A549 (cell line): ENCODE data around the gene THAP4. TPM values are rescaled to one million over a fixed set of nuclear protein-coding genes. Genes with fewer than 3 reads are reported as not detected.
"Not testable (repeated sequence)": the region's sequence is repeated elsewhere in the genome, so short reads cannot be mapped to it uniquely, and the experiment has no call there.

Experiments used
- ATAC-seq, 2 experiments: fragments of 200-7000 bp in 1 of 2; fragments of >200 bp in 1 of 2; cut with Nextera tagmentation in 1 of 2; cut with Tn5 transposase in 1 of 2; 3 replicates each; pipeline versions ENCODE4 v1.8.0 to v1.9.1; 2018 to 2020; ENCODE audit warnings: mild to moderate bottlenecking in 1 of 2, moderate library complexity in 1 of 2
- CTCF ChIA-PET: fragments of 300-600 bp; sonication (Branson Sonifier 250); formaldehyde crosslinking; extraction: SDS; loops from one replicate; lab custom pipeline; 2021; ENCODE audit warnings: antibody characterized with exemption, inconsistent platforms; lab: Yijun Ruan, JAX
- POLR2A ChIA-PET: fragments of 350-600 bp; formaldehyde crosslinking; extraction: SDS; loops from one replicate; lab custom pipeline; 2021; ENCODE audit warnings: antibody characterized with exemption, inconsistent platforms; lab: Yijun Ruan, JAX
- DNase-seq, 2 experiments: peaks; one replicate each; pipeline versions ENCODE4 v3.0.0 to v3.0.0-alpha.2; 2011 to 2016; ENCODE audit warnings: low read depth in 1 of 2, low spot score in 1 of 2
- FAIRE-seq: peaks from 2 replicates; lab custom pipeline; 2011; peaks lifted over from hg19 to GRCh38; lab: Jason Lieb, UNC
- H3K27ac ChIP-seq, 2 experiments: fragments of >200 bp; sonication (Bioruptor Twin); formaldehyde crosslinking; 3 replicates each; pipeline ENCODE4 v1.5.1; 2016 to 2017
- H3K4me1 ChIP-seq: fragments of >200 bp; sonication (Bioruptor Twin); formaldehyde crosslinking; 3 replicates; pipeline ENCODE4 v1.6.1; 2016
- H3K4me2 ChIP-seq: fragments of >200 bp; sonication (Bioruptor Twin); formaldehyde crosslinking; 3 replicates; pipeline ENCODE4 v1.6.1; 2016
- H3K4me3 ChIP-seq: fragments of >200 bp; sonication (Bioruptor Twin); formaldehyde crosslinking; 3 replicates; pipeline ENCODE4 v1.5.1; 2016
- H3K9me3 ChIP-seq: fragments of >200 bp; sonication (Bioruptor Twin); formaldehyde crosslinking; 3 replicates; pipeline ENCODE4 v1.6.1; 2016
- BHLHE40 ChIP-seq: IDR thresholded peaks from 2 replicates; pipeline ENCODE4 v1.6.1; 2012; ENCODE audit warnings: low read depth, low read length, inconsistent platforms
- CBX2 ChIP-seq: fragments of 200-600 bp; sonication (generic); IDR thresholded peaks from 2 replicates; pipeline ENCODE4 v1.6.1; 2016; ENCODE audit warnings: low read depth, mild to moderate bottlenecking, borderline replicate concordance
- CBX8 ChIP-seq: fragments of 200-600 bp; sonication (generic); IDR thresholded peaks from 2 replicates; pipeline ENCODE4 v1.6.1; 2016
- CHD2 ChIP-seq: fragments of 150-350 bp; IDR thresholded peaks from 2 replicates; pipeline ENCODE4 v1.6.1; 2014; ENCODE audit warnings: low read length; ENCODE audit not compliant: partially characterized antibody
- EHF ChIP-seq: fragments of 250-450 bp; sonication (Bioruptor Pico); IDR thresholded peaks from 2 replicates; pipeline ENCODE4 v1.5.0; 2020; ENCODE audit warnings: mild to moderate bottlenecking
- EP300 ChIP-seq, 2 experiments: fragments of >200 bp; sonication (Bioruptor Twin); formaldehyde crosslinking; IDR thresholded peaks; 2 replicates in 1 of 2; 3 replicates in 1 of 2; pipeline ENCODE4 v1.6.1; 2016 to 2017
- ESRRA ChIP-seq: fragments of 150-350 bp; IDR thresholded peaks from 2 replicates; pipeline ENCODE4 v1.6.1; 2014; ENCODE audit warnings: mild to moderate bottlenecking, low read length, borderline replicate concordance
- FOSL2 ChIP-seq, 2 experiments: fragments of 450-650 bp in 1 of 2; fragments of >200 bp in 1 of 2; sonication (Bioruptor Twin) in 1 of 2; formaldehyde crosslinking; IDR thresholded peaks; 2 replicates each; pipeline versions ENCODE4 v1.5.0 to v1.6.1; 2016 to 2020; ENCODE audit warnings: mild to moderate bottlenecking in 1 of 2, moderate library complexity in 1 of 2
- HEYL ChIP-seq: fragments of 250-450 bp; sonication (Bioruptor Pico); IDR thresholded peaks from 2 replicates; pipeline ENCODE4 v1.8.0; 2021; ENCODE audit warnings: mild to moderate bottlenecking, moderate library complexity
- MYC ChIP-seq: IDR thresholded peaks from 2 replicates; pipeline ENCODE4 v1.6.1; 2012; ENCODE audit warnings: mild to moderate bottlenecking, inconsistent platforms, low read length, improper control_type of control experiment, borderline replicate concordance
- POLR2AphosphoS2 ChIP-seq: conservative IDR thresholded peaks from 2 replicates; pipeline ENCODE4 v1.6.1; 2012; ENCODE audit warnings: low read length, improper control_type of control experiment, inconsistent platforms
- SMC3 ChIP-seq: fragments of >200 bp; sonication (Bioruptor Twin); formaldehyde crosslinking; IDR thresholded peaks from 3 replicates; pipeline ENCODE4 v1.6.1; 2018; ENCODE audit warnings: inconsistent platforms
- ZSCAN20 ChIP-seq: fragments of 250-450 bp; sonication (Bioruptor Pico); IDR thresholded peaks from 2 replicates; pipeline ENCODE4 v1.8.0; 2022; ENCODE audit warnings: mild to moderate bottlenecking, moderate library complexity
- WGBS: methylation state at CpG from one replicate; pipeline ENCODE4 v1.1.6; 2017; ENCODE audit errors: missing lambda C conversion rate; 5-methylcytosine and 5-hydroxymethylcytosine counted together
- polyA plus RNA-seq, 4 experiments: library from polyadenylated mRNA; depleted of rRNA in 3 of 4; stranded (reverse); fragments of >200 nt; fragmentation: RNase III in 1 of 4; extraction: RNeasy Plus Mini Kit Qiagen cat#74134 plus additional on column Dnase treatment in 1 of 4; gene quantifications; 2 replicates in 3 of 4; 3 replicates in 1 of 4; pipeline ENCODE4 v1.2.3, GENCODE V29; 2011 to 2017
- TF ChIP-seq, protein P1 (sequence below): fragments of >200 bp; sonication (Bioruptor Twin); formaldehyde crosslinking; IDR thresholded peaks from 3 replicates; pipeline ENCODE4 v1.5.1; 2016

THAP4 gene
- polyA plus RNA-seq, 2 of the 4 experiments (the other 2 are of a cell fraction) = 36.1 to 51.0 TPM

DNA sequence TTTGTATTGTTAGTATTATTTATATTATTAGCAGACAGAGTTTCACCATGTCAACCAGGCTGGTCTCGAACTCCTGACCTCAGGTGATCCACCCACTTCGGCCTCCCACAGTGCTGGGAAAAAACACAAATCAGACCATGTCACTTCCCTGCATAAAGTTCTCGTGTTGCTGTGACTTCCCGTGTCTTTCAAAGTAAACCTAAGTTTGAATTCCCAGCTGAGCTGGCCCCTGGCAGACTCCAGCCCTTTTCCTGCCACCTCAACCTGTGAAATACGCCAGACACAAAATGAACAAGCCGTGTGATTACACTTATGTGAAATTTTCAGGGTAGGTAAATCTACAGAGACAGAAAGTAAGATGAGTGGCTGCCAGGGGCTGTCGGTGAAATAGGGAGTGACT is 70.5 kb downstream of the THAP4 start:
- ChIA-PET POLR2A (no interaction called here), CTCF (interaction anchor here (0.6 kb wide), 1 partner anchor 16 kb away, joined by 3 read pairs; no protein-coding TSS in a partner anchor)
- ATAC-seq (no peak), FAIRE-seq (no peak), DNase-seq (no peak)
- Histone ChIP-seq H3K4me2 (no peak overlapping the region), H3K4me1 (peaks cover 4% of the 10 kb centered on the region; the same call in 1 of the 3 replicates), H3K9me3 (no peaks in the 10 kb centered on the region), H3K4me3 (no peak overlapping the region), H3K27ac (no peak overlapping the region)
- TF ChIP-seq CHD2 (no peak), POLR2AphosphoS2 (no peak), HEYL (CRISPR knock-in tag) (no peak), MYC (no peak), EHF (no peak), SMC3 (no peak)
- TF ChIP-seq, protein P1, sequence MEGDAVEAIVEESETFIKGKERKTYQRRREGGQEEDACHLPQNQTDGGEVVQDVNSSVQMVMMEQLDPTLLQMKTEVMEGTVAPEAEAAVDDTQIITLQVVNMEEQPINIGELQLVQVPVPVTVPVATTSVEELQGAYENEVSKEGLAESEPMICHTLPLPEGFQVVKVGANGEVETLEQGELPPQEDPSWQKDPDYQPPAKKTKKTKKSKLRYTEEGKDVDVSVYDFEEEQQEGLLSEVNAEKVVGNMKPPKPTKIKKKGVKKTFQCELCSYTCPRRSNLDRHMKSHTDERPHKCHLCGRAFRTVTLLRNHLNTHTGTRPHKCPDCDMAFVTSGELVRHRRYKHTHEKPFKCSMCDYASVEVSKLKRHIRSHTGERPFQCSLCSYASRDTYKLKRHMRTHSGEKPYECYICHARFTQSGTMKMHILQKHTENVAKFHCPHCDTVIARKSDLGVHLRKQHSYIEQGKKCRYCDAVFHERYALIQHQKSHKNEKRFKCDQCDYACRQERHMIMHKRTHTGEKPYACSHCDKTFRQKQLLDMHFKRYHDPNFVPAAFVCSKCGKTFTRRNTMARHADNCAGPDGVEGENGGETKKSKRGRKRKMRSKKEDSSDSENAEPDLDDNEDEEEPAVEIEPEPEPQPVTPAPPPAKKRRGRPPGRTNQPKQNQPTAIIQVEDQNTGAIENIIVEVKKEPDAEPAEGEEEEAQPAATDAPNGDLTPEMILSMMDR = no peak
- WGBS = 84% methylated on average over 7 of the region's 7 CpGs

DNA sequence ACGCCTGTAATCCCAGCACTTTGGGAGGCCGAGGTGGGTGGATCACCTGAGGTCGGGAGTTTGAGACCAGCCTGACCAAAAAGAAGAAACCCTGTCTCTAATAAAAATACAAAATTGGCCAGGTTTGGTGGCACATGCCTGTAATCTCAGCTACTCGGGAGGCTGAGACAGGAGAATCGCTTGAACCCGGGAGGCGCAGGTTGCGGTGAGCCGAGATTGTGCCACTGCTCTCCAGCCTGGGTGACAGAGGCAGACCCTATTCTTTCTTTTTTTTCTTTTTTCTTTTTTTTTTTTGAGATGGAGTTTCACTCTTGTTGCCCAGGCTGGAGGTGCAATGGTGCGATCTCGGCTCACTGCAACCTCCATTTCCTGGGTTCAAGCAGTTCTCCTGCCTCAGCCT is 70.9 kb downstream of the THAP4 start:
- POLR2A ChIA-PET, H3K27ac ChIP-seq, H3K4me1 ChIP-seq, ATAC-seq, H3K4me2 ChIP-seq, DNase-seq, H3K4me3 ChIP-seq, CTCF ChIA-PET, FAIRE-seq, H3K9me3 ChIP-seq: not testable (repeated sequence)
- WGBS = 95% methylated on average over 11 of the region's 11 CpGs

DNA sequence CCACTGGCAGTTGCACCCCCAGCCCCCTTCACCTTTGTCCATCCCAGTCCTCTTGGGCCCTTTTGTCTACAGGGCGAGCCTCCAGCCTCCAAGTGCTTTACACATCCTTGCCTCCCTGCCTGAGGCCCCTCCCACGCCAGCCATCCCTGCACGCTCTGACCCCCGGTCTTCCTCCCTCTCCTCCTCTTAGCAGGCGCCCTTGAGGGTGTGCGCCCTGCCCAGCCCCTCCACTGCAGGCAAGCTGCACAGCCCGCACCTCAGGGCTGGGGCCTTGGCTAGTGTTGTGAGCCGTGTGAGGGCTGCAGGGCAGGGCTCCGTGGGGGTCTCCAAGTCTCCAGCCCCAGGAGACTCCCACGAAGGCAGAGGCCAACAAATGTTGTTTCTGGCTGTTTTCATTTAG is 71.5 kb downstream of the THAP4 start:
- no peak overlapping the region for H3K27ac ChIP-seq
- H3K4me1 ChIP-seq = peaks cover 7% of the 10 kb centered on the region; the same call in 1 of the 3 replicates
- no peak overlapping the region for H3K4me2 ChIP-seq
- ATAC-seq (no peak), FAIRE-seq (no peak), DNase-seq (no peak)
- H3K4me3 ChIP-seq = no peak overlapping the region
- WGBS = 89% methylated on average over 7 of the region's 10 CpGs
- ChIA-PET CTCF (no interaction called here), POLR2A (no interaction called here)
- TF ChIP-seq ESRRA = no peak
- TF ChIP-seq BHLHE40 = no peak
- no peak for TF ChIP-seq EP300 (IDR thresholded peaks at IDR 0.05)
- TF ChIP-seq MYC = no peak
- TF ChIP-seq CBX8 = no peak
- TF ChIP-seq ZSCAN20 (CRISPR knock-in tag) = no peak
- no peak for TF ChIP-seq FOSL2 (IDR thresholded peaks at IDR 0.05)
- no peak for TF ChIP-seq FOSL2 (CRISPR knock-in tag; IDR thresholded peaks at IDR 0.05)
- no peaks in the 10 kb centered on the region for H3K9me3 ChIP-seq

DNA sequence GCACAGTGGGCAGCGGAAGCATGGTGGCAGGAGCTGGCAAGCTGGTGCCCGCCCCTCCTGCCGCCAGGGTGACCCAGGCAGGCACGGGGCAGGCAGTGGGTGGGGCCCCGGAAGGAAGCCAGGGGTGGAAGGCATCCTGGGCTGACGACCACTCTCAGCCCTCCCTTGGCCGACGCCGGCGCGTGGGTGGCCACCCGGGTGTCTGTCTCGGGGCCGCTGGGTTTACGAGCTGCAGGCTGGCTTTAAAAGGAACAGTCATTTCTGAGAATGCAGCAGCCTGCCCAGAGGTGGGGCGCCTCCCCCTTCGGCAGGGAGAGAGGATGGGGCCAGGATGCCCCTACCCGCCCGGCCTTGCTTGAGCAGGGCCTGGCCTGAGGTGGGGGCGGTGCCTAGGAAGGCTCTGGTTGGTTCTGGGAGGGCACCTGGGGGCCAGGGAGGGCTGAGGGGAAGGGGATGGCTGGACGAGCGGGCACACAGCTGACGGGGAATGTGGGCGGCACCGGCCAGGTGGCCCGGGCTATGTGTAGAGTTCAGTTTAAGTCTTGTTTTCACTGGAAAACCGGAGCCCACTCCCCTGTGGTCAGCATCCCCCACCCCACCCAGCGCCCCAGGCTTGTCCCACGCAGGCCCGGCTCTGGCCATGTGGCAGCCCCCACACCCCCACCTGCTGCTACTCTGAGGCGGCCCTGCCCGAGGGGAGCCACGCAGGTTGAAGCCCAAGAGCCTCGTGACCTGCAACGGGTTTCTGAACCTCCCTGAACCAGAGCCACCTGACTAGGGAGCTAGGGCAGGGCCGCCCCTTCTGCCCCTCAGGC is 72.2 kb downstream of the THAP4 start:
- ChIA-PET POLR2A (no interaction called here), CTCF (no interaction called here)
- no peak overlapping the region for H3K27ac ChIP-seq
- WGBS = 83% methylated on average over 23 of the region's 36 CpGs
- H3K4me2 ChIP-seq = no peak overlapping the region
- no peak for FAIRE-seq
- no peak for TF ChIP-seq SMC3
- no peak for TF ChIP-seq CBX2
- no peak for TF ChIP-seq BHLHE40
- TF ChIP-seq, all 56 proteins: peak for 0
- no peaks in the 10 kb centered on the region for H3K9me3 ChIP-seq
- peaks cover 13% of the 10 kb centered on the region for H3K4me1 ChIP-seq
- DNase-seq (no peak), ATAC-seq (no peak)
- no peak overlapping the region for H3K4me3 ChIP-seq
